HG02588 (cell line): ENCODE data around the gene MATCAP1.
A peak's percentile ranks its signal among the peaks of the same experiment; 100 is the strongest.

Experiments
- ATAC-seq: cut with Tn5 transposase; IDR thresholded peaks from one replicate; pipeline ENCODE4 v1.9.1; 2021; ENCODE audit warnings: mild to moderate bottlenecking, moderate library complexity; ENCODE audit not compliant: unreplicated experiment

Gene MATCAP1

DNA sequence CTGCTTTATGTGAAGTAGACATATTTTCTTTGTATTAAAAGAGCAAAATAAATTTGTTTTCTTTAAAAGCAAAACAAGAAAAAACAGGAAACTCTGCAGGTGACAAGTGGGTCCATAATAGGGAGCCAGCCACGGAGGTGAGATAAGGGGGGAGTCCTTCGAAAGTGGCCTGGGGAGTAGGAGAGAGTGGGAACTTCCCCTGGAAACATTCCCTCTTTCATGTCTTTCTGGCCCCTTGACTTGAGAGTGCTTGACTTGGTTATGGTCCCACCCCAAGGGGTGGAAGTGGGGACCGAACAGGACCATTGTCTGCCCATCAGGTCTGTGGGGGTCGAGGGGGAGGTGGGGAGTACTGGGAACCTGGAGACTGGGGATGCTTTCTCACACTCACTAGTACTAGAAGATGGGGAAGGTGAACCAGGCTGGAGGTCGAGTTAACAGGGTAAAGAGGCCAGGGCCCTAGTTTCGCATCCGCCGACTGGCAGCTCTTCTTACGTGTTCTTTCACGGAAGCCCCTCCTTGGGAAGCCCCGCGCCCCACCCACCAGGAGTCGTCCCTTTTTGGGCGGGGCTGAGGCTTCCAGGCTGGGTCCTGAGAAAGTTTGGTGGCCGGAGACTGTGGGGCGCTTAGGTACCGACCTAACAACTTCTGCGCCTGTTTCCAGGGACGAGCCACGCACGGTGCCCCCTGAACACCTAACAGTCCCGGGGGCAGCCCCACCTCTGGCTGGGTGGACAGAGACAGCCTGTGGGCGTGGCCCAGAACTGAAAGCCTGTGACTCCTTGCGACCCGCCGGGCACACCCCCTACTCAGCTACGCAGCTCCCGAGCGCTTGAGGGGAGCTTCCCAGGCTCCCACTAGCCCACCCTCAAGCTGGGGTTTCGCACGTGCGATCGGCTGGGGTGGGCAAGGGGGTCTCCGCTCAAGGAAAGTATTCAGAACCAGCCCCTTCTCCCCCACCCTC lies 24.8 kb downstream of the MATCAP1 start:
- ATAC-seq, result peak; percentile 33

DNA sequence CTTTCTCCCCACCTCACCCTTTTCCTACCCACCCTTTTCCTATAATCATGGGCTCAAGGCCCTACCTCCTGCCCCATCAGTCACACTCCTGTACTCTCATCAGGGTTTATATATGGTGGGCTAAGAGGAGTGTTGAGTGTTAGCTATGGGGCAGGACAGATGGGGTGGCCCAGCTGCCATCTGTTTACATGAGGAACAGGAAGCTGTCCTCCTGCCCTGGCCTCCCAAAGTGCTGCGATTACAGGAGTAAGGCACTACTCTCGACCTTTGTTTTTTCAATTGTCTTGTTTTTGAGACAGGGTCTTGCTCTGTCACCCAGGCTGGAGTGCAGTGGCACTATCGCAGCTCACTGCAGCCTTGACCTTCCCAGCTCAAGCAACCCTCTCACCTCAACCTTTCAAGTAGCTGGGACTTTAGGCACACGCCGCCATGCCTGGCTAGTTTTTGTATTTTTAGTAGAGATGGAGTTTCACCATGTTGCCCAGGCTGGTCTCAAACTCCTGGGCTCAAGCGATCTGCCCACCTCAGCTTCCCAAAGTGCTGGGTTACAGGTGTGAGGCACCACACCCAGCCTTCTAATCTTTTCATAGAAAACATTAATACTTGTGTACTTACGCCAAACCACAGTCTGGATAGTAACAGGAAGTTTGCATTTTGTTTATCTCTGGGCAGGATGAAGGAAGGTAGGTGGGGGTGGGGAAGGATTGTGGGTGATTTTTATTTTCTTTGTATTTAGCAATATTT lies 25.7 kb downstream of the MATCAP1 start:
- ATAC-seq, result no peak

DNA sequence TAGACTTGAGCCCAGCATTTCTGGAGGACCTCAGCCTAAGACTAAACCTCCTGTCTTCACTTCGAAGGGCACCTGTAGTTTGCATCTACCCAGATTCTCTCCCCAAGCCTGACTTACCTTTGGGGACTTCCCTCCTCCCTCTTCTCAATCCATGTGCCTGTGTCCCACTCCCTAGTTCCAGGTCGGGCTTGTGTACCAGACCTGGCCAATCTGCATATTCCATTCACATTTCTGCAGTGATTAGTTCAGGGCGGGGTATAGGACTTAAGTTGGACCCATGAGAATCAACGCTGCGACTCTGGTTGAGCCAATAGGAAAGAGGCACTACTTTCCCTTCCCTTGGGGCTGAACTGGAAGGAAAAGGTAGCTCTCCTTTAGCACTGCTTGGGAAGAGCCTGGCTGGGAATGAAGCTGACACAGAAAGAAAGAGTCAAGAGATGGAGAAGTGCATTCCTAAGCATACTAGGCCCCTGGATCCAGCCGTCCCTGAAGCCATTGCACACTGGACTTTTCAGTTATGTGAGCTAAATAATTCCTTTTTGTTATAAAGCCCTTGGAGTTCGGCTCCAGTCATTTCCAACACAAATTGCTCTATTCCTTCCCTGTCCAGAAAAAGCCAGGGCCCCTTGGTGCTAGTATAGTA lies 26.5 kb downstream of the MATCAP1 start:
- ATAC-seq, result no peak

DNA sequence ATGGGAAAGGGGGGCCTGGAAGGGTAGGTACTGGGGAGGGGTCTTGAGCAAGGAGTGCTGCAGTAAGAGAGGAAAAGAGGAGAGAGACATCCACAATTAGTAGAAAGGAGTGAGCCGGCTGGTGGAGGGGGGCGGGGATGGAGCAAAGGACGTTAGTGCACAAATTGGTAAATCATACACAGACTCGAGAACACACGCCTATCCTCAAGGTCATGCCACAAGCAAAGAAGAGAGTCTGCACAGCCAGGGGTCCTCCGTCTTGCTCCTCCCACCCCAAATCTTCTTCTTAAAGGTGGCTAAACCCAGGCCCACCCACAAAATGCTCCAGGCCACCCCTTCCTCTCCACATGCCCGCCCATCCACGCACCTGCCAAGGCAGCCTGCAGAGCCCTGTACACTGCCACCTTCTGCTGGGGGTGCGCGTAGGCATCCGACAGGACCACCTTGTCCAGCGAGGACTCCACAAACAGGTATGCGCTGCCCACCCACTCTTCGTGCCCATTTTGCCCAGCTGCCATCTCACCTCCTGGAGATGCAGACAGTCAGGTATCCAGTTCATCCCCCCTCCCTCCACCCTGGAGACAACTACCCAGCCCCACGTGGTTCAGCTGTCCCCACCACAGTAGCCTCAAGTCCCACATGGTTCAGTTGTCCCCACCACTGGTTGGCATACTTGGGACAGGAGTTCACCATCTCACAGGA lies 27.5 kb downstream of the MATCAP1 start:
- no peak for ATAC-seq

DNA sequence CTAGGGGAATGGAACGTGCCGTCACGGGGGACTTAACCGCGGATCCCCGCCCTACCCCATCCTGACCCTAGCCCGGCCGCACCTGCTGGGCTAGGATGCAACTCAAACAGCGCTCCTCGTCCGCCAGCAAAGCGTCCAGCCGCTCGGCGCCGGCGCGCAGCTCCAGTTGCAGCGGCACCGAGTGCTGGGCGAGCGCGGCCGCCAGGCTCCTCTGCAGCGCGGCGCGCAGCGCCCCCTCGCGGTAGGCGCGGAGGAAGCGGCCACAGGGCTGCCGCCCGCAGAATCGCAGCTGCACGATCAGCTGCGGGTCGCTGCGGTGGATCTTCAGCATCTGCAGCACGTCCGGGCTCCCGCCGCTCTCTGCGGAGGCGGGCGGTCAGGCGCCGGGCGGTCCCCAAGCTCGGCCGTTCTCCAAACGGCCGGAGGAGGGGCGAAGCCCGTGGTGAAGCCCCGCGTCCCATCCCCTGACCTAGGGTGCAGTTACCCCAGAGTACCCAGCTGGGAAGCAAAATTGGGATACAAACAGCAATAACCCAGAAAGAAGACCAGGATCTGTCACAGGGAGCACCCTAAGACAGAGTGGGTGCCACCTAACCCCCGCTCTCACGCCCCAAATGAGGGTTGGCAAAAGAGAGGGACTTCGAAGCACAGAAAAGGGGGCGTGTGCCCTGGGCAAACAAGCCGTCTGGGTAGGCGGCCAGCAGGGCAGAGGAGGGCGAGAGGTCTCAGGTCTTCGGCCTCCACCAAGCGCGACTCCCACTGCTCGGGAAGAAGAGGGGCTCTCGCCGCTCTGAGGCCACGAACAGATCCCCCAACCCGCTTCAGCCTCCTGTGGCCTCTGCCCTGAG lies 28.2 kb downstream of the MATCAP1 start:
- ATAC-seq, result no peak

DNA sequence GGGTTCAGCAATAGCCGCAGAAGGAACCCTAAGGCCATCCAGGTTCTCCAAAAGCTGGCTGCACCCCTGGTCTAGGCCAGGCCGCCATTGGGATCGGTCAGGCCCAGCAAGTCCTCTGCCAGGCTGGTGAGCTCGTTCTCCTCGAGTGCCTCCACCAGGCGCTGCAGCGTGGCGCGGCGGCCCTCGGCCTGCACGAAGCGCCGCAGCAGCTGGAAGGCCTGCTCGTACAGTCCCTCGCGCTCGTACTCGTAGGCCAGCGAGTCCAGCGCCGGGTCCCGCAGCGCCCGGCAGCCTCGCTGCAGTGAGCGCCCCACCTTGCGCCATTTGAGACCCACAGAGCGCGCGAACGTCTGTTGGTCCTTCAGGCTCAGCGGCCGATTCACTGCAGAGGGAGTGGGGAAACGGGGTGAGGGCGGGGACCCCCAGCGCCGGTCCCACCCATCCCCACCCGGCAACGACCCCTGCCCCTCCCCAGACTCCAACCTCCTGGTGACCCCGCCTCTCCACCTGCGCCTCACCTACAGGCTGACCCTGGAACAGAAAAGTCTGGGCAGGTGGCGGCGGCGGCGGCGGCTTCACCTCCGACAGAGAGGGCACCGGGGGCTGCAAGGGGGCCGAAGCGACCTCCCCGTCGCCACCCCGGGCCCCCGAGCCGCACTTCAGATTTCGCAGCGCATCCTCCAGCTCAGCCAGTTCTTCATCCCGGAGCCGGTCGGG lies 29.0 kb downstream of the MATCAP1 start:
- ATAC-seq, result no peak

DNA sequence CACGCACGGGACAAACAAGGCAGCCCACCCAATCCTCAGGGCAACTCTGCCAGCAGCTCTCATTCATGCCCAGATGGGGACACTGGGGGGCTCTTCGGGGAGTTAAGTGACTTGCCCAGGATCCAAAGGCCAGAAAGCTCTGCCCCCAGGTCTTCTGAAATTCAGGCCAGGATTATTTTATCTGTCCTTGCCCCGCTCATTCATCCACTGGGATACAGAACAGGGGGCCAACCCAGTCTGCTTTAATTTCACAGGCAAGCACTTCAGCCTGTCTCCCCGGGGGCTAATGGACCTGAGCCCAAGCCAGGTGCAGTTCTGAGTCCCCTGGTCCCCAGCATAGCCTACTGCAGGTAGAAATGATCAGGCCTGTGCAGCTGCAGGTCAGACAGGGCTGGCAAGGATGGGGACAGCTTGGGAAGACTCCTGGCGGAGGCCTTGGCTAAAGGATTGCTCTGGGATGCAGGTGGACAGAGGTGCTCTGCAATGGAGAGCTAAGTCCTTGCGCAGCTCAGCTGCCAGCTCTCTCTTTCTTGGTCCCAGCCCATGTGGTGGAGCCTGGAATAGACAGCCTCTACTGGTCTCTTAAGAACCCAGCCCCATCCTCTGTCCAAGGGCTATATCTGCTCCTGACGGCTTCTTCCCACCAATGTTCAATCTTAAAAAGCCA lies 32.2 kb downstream of the MATCAP1 start:
- ATAC-seq, result no peak

DNA sequence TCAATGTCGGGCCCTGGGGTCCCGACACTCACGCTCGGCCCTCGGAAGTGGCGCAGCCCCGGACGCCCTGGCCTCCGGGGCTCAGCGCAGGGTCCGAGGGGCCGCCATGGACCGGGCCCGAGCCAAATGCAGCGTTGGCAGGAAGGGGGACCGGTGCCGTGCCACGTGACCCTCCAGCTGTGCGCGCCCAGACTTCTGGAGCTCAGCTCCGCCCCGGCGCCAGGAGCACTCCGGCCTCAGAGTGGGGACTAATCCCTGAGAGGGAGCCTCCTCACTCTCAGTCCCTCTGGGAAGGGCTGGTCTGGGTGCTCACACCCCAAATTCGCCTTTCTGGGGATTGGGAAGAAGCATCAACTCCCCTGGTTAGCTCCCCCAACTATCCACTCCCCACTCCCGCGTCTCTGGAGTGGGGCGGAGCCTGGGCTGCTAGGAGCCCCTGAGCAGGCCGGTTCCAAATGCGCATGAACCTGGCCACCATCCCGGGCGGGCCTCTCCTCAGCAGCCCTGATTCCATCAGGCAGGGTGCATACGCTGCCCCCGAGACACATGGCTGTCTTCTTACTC lies 32.8 kb downstream of the MATCAP1 start, which contains the start of gene B3GNT9:
Gene B3GNT9, minus strand, starts transcription at position 166 of the 564 bp plus-strand sequence. CDS start 513 bp downstream, outside the sequence.
- ATAC-seq, result peak; percentile 57

DNA sequence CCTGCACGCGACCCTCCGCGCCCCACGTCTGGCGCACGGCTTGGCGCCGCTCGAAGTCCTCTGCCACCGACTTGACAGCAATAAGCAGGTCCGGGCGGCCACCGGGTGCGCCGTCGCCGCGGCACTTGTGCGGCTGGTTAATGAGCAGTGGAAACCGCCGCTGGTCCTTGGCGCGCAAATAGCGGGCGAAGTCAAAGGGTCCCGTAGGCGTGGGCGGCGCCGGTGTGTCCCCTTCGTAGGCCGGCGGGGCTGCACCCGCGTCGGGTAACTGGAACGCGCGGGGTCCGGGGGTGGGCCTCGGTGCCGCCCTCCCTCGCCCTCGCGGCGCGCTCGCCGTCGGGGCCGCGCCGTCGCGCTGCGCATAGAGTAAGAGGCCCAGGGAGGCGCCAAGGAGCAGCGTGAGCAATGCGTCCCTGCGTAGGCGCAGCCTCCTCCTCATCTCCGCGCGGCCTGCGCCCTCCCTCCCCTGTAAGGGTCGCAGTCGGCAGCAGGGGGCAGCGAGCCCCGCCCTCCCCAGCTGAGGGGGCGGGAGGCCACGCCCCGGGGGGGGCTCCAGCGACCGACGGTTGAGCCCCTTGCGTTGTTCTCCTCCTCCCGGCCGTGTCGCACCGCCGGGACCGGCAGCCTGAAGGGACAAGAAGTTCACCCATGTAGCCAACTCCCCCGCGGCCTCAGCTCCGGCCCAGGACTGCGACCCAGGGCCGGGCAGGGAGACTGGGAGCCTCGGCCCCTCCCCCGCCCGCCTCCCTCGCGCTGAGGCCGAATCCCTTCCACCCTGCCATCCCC lies 33.5 kb downstream of the MATCAP1 start:
- ATAC-seq, result peak; percentile 50

DNA sequence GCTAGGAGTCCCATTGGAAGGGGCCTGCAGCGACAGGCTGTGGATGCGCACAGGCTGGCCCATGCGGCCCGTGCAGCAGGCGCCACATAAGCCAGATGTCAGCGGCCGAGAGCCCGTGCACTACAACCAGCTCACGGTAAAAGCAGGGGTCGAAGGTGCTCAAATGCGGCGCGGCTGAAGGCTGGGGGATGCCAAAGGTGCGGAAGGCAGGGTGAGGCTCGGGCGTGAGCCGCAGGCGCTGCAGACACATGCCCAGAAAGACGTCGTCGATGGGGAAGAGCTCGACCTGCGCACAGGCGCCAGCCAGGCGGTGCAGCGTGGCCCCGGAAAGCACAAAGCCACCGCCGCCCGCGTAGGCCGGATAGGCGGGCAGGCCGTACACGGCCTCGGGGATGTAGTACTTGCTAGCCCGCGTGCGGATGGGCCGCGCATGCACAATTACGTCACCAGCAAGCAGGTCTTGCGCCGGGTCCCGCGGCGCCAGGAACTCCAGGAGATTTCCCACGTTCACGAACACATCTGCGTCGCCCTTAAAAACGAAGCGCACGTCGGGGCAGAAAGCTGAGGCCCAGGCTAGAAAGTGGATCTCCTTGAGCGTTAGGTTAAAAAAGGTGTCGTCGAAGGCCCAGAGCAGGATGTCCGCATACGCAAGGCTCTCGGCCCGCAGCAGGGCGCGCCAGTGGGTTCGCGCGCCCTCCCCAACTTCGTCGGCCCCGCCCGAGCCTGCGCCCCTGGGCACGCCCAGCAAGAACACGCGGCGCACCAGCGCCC lies 34.3 kb downstream of the MATCAP1 start:
- no peak for ATAC-seq

DNA sequence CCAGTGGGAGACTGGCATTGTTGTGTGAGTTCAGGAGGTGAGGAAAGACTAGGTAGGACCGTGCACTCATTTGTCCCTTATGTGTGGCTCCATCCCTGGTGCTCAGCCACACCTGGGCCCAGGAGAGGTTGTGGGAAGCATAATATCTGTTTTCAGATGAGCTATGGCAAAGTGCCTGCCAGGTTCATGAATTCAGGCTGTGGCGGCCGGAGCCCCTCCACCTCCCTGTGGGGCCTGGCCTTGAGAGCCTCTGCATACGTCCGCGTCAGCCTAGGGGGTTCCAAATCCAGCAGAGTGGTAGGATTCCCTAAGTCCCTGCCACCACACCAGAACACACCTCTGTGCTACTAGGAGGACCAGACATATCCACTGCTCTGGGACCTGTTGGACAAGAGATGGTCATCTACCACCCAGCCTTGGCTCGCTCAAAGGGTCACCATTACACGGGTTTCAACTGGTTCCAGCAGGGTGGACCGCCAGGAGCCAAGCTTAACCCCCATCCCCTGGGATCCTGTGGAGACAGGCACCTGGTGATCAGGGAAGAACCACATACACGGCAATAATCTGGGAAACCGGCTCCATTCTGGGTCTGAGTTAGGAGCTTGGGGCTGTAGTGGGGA lies 35.0 kb downstream of the MATCAP1 start:
- no peak for ATAC-seq

DNA sequence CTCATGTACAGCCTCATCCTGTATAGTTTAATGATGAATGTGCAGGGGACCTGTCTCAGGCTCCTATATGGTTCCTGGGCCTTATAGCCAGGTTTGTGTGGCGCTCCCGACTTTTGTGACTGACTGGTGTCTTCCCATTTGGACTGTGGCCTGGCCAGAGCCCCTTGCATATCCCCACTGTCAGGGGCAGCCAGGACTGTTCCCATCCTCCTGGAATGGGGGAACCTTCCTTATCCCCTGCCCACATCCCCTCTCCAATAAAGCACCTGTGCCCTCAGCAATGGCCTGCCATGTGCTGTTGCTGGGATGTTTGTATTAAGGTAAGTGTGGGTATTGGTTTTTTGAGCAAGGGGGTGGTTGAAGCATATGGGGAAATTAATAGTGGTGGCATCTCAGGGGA lies 35.5 kb downstream of the MATCAP1 start:
- no peak for ATAC-seq

DNA sequence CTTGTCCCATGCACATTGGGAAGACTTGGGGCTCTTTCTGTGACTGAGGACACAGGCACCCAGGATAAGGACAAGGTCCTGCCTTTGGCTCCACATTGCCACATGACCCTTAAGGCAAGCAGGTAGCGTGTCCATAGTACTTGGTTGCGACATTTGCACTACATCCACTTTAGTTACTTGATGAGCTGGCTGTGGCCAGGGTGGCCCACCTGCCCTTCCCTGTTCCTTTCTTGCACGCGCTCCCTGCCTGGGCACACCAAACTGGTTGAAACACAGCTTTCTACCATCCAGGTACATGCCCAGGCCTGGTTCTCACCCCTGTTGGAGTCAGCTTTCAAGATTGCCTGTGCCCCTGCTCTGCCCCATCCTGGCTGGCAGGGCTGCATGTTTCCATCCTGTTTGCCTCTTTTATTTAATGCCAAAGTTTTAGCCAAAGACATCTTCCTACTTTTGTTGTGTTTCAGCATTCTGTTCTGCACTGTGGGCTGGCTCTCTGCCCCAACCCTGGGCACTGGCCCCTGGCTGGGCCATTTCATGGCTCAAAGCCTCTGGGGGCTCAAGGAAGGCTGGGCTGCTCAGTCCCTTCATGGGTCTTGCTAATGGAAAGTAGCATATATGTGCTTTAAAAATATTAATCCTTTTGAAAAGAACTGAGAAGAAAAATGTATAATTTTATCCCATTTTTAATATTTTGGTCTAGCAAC lies 36.2 kb downstream of the MATCAP1 start:
- no peak for ATAC-seq

DNA sequence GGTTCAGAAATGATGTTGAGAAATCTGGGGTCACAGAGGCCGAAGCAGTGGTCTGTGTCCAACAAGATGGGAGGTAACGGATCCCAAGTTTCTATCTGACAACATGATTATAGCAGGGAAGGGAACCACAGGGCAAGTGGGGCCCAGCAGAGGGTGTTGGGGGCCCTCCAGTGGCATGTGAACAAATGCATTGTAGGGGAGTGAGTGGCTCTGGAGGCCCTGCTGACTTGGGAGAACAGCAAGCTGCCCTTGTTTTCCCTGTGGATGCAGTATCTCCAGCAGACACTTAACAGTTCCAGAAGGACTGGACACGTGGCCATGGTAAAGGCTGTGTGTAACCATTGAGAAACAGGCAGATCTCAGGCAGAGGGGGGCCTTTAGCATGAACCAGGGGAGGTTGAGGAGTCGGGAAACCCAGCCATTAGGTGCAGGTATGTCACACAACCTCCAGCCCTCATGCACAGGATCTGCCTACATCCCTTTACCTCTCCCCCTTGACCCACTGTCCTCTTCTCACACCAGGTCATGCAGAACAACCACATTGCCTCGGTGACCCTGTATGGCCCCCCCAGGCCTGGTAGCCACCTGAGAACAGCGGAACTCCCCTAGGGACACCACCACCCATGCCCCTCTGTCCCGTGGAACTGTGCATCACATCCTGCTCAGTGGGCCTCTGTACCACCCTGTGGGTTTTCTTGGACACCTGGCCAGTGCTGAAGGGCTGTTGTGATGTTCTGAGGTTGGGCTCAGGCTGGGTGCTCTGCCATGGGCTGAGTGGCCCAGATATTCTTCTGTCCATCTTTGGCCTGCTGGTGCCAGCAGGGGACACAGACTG lies 37.0 kb downstream of the MATCAP1 start:
- ATAC-seq, result no peak

DNA sequence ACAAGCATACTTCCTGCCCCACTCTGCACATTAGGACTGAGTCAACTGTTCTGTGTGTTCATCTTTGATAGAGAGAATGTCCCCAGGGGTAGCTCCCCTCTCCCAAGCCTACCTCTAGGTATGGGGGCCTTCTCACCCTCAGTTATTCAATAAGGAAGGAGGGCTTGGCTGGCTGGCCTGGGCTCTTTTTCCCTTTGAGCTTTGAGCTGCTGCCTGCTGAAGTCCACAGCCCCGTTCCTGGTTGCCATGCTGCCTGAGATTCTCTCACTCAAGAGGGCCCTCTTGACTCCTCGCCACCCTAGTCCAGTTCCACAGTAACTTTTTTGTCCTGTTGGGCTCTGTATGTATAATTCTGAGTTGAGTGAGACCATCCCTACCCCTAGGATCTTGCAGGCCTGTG lies 38.0 kb downstream of the MATCAP1 start:
- no peak for ATAC-seq
